Fibroblast of lung (primary cell): ENCODE data around the gene NCBP3.

ENCODE experiments used
- CTCF ChIP-seq, 2 donors: IDR thresholded peaks in 1 of 2; conservative IDR thresholded peaks in 1 of 2; 1 replicate in 1 of 2; 2 replicates in 1 of 2; pipeline ENCODE4 v1.5.1; 2011 to 2012; ENCODE audit warnings: low read length in 2 of 2, control low read depth in 1 of 2, inconsistent platforms in 1 of 2, low read depth in 1 of 2, mild to moderate bottlenecking in 1 of 2
- EZH2 ChIP-seq: IDR thresholded peaks from 2 replicates; pipeline ENCODE4 v1.5.1; 2012; ENCODE audit warnings: low read length, control low read depth, mild to moderate bottlenecking; ENCODE audit errors: missing control alignments

- TF ChIP-seq CTCF (conservative IDR thresholded peaks at IDR 0.05 in 1 of 2, IDR thresholded peaks at IDR 0.05 in 1 of 2; ENCODE audit: low read depth in 1 of 2, low read length in 2 of 2) (no peak), EZH2 (no peak)
Measured at GRCh38 chr17:3895354-3895753, 49.3 kb upstream of the NCBP3 start.
